Ovary (tissue), 9 donors: Measurements from ENCODE around the gene REV3L. TPM values are rescaled to one million over a fixed set of nuclear protein-coding genes. Genes with fewer than 3 reads are reported as not detected.

Experiments
- DNase-seq, 5 donors: peaks; one replicate each; pipeline ENCODE4 v3.0.0-alpha.2; 2019 to 2020
- H3K27ac ChIP-seq, 2 donors: fragments of 200-600 bp; one replicate each; pipeline versions ENCODE4 v1.5.1 to v1.8.0; 2019 to 2022
- H3K27me3 ChIP-seq: fragments of 200-600 bp; one replicate; pipeline ENCODE4 v1.8.0; 2022
- H3K36me3 ChIP-seq: fragments of 200-600 bp; sonication (generic); one replicate; pipeline ENCODE4 v1.5.1; 2019
- H3K4me1 ChIP-seq: one replicate; pipeline ENCODE4 v1.8.1; 2013; ENCODE audit warnings: mild to moderate bottlenecking, moderate library complexity; ENCODE audit not compliant: insufficient read depth
- H3K4me3 ChIP-seq: fragments of 200-600 bp; sonication (generic); one replicate; pipeline ENCODE4 v1.5.1; 2017
- H3K9me3 ChIP-seq, 2 donors: fragments of 200-600 bp in 1 of 2; sonication (generic) in 1 of 2; one replicate each; pipeline versions ENCODE4 v1.5.1 to v1.8.1; 2013 to 2019; ENCODE audit warnings: mild to moderate bottlenecking in 1 of 2, moderate library complexity in 1 of 2
- EP300 ChIP-seq: sonication (generic); formaldehyde crosslinking; IDR thresholded peaks from one replicate; pipeline ENCODE4 v1.6.1; 2017; ENCODE audit warnings: antibody characterized with exemption
- POLR2A ChIP-seq: fragments of 450-650 bp; IDR thresholded peaks from one replicate; pipeline ENCODE4 v1.6.1; 2017; ENCODE audit warnings: antibody characterized with exemption, mild to moderate bottlenecking, moderate library complexity
- WGBS, 3 donors: extraction: QIAGEN DNeasy Blood & Tissue Kit in 1 of 3; methylation state at CpG; one replicate each; pipeline versions ENCODE4 v1.1.5 to v1.1.7; 2013 to 2017; 5-methylcytosine and 5-hydroxymethylcytosine counted together
- intact Hi-C, 4 donors: fragments of 100-400 bp; cut with DNase I; formaldehyde crosslinking; loops; one replicate each; pipeline versions ENCODE4 v1.11.0 to v1.15.1; 2022 to 2023
- polyA plus RNA-seq, 2 donors: library from polyadenylated mRNA; stranded (reverse); fragments of 200-250 nt in 1 of 2; fragments of 350-450 nt in 1 of 2; fragmentation: Illumina TruSeq in 1 of 2; extraction: RNeasy Lipid Tissue Mini Kit (QIAGEN cat#74804) in 1 of 2; gene quantifications; one replicate each; pipeline ENCODE4 v1.2.3, GENCODE V29; 2013 to 2014
- total RNA-seq, 7 donors: library from RNA; depleted of rRNA in 2 of 7; stranded (reverse); fragments of >200 nt in 2 of 7; fragmentation: NEBNext Ultra II Directional in 3 of 7; extraction: Animal tissue kit (Norgen Biotek cat#: 25700) in 3 of 7; gene quantifications; one replicate each; pipeline versions ENCODE4 v1.1.0 to v1.2.4, GENCODE V29; 2016 to 2023
- TF ChIP-seq, protein P1 (sequence below), 3 donors: fragments of 450-650 bp in 2 of 3; fragments of 200-600 bp in 1 of 3; IDR thresholded peaks; one replicate each; pipeline versions ENCODE4 v1.5.1 to v1.8.0; 2016 to 2022; ENCODE audit warnings: antibody characterized with exemption in 3 of 3, mild to moderate bottlenecking in 1 of 3
- donor health status: DM: no; HTN: no; CAD: no; lungs with moderate emphysema.
- donor health status: DM: no; HTN: no; CAD: no.
- donor health status: Bipolar disorder and iron deficiency.
- donor health status: DM: yes; HTN: yes; CAD: no.
- donor health status: DM: no; HTN: no; CAD: no.
- donor health status: DM: yes; HTN: yes; CAD: no.

REV3L gene
- total and polyA plus RNA-seq, 9 donors, result 8.5 to 55.2 (median 31.0) TPM

DNA sequence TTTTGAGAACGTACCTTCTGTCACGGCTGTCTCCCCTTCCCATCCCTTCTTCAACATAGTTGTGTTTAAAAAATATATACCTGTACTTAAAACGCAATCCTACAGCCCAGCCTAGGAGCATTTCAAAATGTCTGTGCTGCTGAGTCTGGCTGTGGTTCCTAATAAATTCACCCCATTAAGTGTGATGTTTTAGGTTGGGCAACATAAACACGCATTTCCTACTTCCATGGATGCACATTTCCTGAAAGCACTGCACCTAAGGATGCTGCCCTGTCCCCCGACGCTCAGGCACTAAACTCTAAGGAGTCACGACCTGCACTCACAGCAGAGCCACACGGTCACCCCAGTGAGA, 1.2 kb downstream of the REV3L start:
- peak overlapping the region; percentile 97 for H3K4me3 ChIP-seq
- 4 to 7% (median 7%) methylated on average over 8 of the region's 8 CpGs for WGBS, 3 donors
- TF ChIP-seq EP300 (no peak), POLR2A (no peak)
- TF ChIP-seq, protein P1, sequence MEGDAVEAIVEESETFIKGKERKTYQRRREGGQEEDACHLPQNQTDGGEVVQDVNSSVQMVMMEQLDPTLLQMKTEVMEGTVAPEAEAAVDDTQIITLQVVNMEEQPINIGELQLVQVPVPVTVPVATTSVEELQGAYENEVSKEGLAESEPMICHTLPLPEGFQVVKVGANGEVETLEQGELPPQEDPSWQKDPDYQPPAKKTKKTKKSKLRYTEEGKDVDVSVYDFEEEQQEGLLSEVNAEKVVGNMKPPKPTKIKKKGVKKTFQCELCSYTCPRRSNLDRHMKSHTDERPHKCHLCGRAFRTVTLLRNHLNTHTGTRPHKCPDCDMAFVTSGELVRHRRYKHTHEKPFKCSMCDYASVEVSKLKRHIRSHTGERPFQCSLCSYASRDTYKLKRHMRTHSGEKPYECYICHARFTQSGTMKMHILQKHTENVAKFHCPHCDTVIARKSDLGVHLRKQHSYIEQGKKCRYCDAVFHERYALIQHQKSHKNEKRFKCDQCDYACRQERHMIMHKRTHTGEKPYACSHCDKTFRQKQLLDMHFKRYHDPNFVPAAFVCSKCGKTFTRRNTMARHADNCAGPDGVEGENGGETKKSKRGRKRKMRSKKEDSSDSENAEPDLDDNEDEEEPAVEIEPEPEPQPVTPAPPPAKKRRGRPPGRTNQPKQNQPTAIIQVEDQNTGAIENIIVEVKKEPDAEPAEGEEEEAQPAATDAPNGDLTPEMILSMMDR (IDR thresholded peaks at IDR 0.05), result no peak
- no peaks in the 10 kb centered on the region for H3K36me3 ChIP-seq
- peaks cover 10% of the 10 kb centered on the region for H3K4me1 ChIP-seq
- intact Hi-C loops, result loop anchor here (5.0 to 10.0 kb wide), 5 partner anchors 63 to 125 kb away; partner anchors contain the start of gene TRAF3IP2 (in 2 of the 4)
- H3K27ac ChIP-seq, result peak overlapping the region; percentile 96 to 99
- DNase-seq, result no peak
- H3K9me3 ChIP-seq, result no peaks in the 10 kb centered on the region
- H3K27me3 ChIP-seq, result no peaks in the 10 kb centered on the region

DNA sequence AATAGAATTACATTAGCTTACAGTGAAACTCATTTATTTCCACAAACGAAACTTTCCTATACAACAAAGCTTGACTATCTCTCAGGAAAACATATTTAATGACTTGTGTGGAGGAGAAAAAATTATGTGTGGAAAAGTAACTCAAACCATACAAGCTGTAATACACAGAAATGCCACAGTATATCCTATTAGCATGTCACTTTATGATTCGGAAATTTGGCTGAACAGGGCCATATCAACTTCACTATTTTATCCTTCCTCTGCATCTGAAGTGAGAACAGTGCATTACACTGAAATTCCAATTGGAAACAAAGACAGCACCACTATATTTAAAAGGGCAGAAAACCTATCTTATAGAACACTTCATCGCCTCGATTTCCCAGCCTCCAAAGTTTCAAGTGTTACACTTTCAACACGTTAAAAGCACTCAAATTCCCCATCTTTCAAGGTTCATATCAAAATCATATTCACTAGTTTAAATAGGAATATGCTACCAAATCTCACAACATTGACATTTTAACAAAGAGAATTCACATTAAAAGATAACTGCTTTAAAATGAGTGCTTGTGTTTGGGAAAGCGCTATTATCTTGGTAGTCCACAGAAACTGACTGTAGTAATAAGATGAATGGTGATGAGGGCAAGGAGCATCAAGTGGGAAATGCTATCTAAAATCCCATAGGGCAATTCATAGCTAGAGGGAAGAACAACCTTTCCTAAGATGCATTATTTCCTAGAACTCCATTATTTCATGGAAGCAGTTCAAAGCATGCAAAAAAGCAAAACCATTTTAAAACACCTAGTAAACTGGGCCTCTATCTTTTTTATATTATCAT, 1.8 kb downstream of the REV3L start:
- intact Hi-C loops, result loop anchor here (5.0 to 10.0 kb wide), 5 partner anchors 64 to 126 kb away; partner anchors contain the start of gene TRAF3IP2 (in 2 of the 4)
- WGBS, 3 donors, result 53 to 65% (median 64%) methylated on average over 6 of the region's 6 CpGs
- peak overlapping the region in 1 of 2 donors; percentile 99 for H3K27ac ChIP-seq
- TF ChIP-seq EP300, result no peak
- TF ChIP-seq POLR2A, result no peak
- TF ChIP-seq, protein P1 (IDR thresholded peaks at IDR 0.05), result no peak
- H3K36me3 ChIP-seq, result no peaks in the 10 kb centered on the region
- peak overlapping the region; percentile 97 for H3K4me3 ChIP-seq
- H3K4me1 ChIP-seq, result peaks cover 10% of the 10 kb centered on the region
- no peaks in the 10 kb centered on the region for H3K9me3 ChIP-seq
- no peaks in the 10 kb centered on the region for H3K27me3 ChIP-seq
- DNase-seq, result no peak

GRCh38 chr6:111478749-111479148, 4.3 kb downstream of the REV3L start:
- no peaks in the 10 kb centered on the region for H3K36me3 ChIP-seq
- H3K9me3 ChIP-seq, result no peaks in the 10 kb centered on the region
- intact Hi-C loops, result loop anchor here in 1 of 4 donors (5.0 kb wide), 1 partner anchor 461 kb away; no protein-coding TSS in a partner anchor
- TF ChIP-seq, protein P1 (IDR thresholded peaks at IDR 0.05), result no peak
- TF ChIP-seq POLR2A, result no peak
- no peak for TF ChIP-seq EP300
- peaks cover 8% of the 10 kb centered on the region for H3K4me1 ChIP-seq
- no peak for DNase-seq
- H3K27me3 ChIP-seq, result no peaks in the 10 kb centered on the region
- 29 to 52% (median 45%) methylated on average over 1 of the region's 1 CpG for WGBS, 3 donors
- no peak overlapping the region for H3K4me3 ChIP-seq
- H3K27ac ChIP-seq, result no peak overlapping the region

DNA sequence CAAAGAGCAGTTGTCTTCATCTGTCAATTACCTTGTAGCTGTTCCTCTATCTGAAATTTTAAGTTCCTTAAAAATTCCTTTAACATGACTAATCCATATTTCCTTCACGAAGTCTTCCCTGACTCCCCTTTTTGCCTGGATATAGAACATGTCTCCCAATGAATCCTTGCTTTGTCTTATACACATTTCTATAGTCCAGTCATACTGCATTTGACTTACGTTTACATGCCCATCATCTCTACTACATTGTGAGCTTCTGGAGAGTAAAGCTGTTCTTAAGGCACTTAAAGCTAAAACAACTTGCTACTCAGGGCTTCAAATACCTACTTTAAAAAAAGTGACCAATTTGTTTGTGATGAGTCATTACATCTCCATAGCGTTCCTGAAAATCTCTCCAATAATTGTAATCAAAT, 4.9 kb downstream of the REV3L start:
- Histone ChIP-seq H3K36me3 (no peaks in the 10 kb centered on the region), H3K9me3 (no peaks in the 10 kb centered on the region), H3K4me1 (peaks cover 8% of the 10 kb centered on the region), H3K4me3 (no peak overlapping the region), H3K27ac (no peak overlapping the region), H3K27me3 (no peaks in the 10 kb centered on the region)
- DNase-seq, result no peak
- TF ChIP-seq, protein P1 (IDR thresholded peaks at IDR 0.05), result no peak
- no peak for TF ChIP-seq EP300
- intact Hi-C loops, result loop anchor here in 1 of 4 donors (5.0 kb wide), 1 partner anchor 461 kb away; no protein-coding TSS in a partner anchor
- WGBS, 3 donors, result 31 to 35% (median 32%) methylated on average over 3 of the region's 3 CpGs
